LNCAP (cell line): Measurements from ENCODE around the gene ZNF219.

Experiments used
- TF ChIP-seq, protein P1 (sequence below): fragments of 450-650 bp; IDR thresholded peaks from 2 replicates; pipeline ENCODE4 v1.5.1; 2017; ENCODE audit warnings: mild to moderate bottlenecking

Gene ZNF219

DNA sequence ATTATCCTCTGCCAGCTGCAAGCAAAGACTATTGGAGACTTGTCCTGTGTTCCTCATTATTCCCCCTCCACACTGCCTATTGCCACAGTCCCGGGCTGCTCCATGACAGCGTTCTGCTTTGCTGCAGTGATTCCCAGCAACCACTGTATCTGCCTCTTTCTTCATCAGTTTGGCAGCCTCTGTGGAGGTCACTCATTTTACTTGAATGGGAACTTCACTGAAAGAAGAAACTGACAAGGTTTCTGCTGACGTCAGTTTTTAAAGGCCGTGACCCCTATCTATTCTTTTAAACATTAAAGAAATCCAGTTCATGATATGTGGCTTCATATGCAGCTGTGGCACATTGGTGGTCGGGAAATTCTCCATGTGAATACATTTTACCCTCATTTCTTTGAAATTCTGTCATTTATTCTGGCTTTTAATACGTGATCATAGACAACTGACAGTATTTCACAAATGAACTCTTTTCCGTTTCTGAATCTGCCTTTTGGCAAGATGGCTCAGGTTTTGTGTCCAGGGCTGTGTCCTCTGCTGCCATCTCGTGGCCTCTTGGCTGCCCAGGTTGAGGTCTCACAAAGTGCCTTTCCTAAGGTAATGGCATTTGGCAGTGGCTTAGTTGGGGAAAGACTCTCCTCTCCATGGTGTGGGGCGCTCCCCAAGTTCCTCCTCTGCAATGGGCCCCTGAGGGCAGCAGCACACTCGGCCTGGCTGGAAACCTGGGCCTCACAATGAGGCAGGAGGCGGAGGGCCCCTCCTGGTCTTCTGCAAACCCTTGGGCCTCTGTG is 8.2 kb upstream of the ZNF219 start:
- TF ChIP-seq, protein P1, sequence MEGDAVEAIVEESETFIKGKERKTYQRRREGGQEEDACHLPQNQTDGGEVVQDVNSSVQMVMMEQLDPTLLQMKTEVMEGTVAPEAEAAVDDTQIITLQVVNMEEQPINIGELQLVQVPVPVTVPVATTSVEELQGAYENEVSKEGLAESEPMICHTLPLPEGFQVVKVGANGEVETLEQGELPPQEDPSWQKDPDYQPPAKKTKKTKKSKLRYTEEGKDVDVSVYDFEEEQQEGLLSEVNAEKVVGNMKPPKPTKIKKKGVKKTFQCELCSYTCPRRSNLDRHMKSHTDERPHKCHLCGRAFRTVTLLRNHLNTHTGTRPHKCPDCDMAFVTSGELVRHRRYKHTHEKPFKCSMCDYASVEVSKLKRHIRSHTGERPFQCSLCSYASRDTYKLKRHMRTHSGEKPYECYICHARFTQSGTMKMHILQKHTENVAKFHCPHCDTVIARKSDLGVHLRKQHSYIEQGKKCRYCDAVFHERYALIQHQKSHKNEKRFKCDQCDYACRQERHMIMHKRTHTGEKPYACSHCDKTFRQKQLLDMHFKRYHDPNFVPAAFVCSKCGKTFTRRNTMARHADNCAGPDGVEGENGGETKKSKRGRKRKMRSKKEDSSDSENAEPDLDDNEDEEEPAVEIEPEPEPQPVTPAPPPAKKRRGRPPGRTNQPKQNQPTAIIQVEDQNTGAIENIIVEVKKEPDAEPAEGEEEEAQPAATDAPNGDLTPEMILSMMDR: peak; percentile 97

DNA sequence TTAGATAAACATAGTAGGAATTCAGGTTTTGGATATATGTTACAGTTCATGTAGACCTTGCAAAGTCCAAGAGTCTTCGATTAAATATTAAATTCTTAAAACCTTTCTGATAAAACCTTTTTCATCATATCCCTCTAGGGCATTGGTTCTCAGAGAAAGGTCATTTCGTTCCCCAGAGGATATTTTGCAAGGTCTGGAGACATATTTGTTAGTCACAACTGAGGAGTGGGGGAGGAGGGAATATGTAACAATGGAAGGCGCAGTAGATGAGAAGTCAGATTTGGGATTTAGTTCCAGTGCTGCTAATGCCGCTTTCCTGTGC is 7.7 kb upstream of the ZNF219 start:
- TF ChIP-seq, protein P1: no peak

DNA sequence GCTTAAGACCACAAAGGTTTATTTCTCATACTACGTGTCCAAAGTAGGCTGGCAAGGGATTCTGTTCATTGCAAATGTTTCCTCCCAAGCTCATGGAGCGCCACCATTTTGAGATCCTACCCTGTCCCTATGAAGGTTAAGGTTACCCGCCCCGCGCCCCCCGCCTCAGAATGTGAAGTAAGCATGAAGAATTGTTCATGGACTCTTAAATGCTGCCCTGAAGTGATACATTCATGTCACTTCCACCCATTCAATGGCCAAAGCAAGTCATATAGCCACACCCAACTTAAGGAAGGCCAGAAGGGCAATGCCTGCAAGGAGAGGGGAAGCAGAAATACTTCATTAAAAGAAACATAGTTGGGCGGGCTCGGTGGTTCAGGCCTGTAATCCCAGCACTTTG is 6.6 kb upstream of the ZNF219 start:
- TF ChIP-seq, protein P1: no peak

DNA sequence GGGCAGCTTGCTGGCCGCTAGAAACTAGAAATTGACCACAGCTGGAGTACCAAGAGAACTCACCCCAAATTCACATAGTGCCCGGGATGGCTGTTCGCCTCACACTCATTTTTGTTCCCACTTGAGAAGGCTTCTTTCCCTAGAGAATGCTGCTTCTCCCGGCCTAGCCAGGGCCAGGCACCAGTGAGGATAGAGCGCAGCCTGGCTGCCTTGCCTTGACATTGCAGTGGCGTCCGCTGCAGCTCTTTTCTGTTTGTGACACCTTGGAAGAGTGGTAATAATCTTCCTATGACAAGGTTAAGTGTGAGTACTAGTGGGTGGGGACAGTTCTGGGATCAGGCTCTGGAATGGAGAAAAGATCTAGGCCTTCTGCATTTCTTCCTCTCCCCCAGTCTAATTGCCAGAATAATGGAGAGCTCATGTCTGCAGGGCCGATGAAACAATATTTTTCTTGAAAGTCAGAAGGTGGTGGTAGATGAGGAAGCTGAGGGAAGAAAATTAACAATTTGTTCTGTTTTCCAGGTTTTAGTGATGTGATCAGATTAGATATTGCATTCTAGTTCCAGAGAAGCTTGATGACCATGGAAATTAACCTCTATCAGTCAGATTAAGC is 6.1 kb upstream of the ZNF219 start:
- TF ChIP-seq, protein P1: peak; percentile 90

DNA sequence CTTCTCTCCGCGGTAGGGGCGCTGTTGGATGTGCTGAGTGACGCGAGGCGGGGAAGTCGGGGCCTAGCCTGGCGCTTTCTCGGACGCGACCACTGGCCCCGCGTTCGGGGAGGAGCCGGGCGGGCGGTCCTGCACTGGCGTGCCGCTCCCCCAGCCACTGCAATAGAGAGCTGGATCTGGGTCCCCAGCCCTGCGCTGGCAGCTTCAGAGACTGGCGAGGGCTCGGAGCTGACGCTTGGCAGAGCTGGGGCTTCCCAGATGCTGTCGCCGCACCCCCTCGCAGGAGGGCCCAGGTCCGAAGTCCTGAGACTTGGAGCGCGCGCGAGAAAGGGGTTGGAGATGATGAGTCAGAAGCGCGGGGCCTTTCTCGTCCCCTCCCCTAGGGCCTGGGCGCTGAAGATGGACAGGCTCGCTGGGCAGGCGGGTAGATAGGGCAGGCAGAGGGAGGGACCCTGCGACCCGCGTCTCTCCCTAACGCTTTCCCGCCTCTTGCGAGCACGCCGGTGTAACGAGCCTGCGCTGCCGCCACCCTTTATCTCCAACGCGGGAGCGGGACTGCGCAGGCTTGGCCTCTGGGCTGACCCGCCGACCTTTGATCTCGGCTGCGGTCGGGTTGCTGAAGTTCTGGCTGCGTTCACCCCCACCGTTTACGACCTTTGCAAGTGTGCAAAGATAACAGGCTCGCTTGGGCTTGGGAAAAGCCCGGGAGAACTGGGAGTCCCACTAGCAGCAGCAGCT is 5.4 kb upstream of the ZNF219 start:
- TF ChIP-seq, protein P1: no peak

DNA sequence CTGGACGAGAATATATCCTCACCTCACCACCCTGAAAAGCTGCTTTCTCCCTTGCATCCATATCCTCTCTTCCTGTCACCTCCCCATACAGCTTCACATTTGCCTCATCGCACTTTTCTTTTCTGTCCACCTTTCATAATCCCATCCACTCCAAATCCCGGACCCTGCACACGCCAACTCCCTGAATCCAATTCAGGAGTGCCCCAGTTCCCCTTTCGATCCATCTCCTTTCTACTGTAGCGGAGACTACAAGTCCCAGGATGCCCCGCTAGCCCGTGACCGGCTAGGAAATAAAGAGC is 4.9 kb upstream of the ZNF219 start:
- TF ChIP-seq, protein P1: peak; percentile 67

DNA sequence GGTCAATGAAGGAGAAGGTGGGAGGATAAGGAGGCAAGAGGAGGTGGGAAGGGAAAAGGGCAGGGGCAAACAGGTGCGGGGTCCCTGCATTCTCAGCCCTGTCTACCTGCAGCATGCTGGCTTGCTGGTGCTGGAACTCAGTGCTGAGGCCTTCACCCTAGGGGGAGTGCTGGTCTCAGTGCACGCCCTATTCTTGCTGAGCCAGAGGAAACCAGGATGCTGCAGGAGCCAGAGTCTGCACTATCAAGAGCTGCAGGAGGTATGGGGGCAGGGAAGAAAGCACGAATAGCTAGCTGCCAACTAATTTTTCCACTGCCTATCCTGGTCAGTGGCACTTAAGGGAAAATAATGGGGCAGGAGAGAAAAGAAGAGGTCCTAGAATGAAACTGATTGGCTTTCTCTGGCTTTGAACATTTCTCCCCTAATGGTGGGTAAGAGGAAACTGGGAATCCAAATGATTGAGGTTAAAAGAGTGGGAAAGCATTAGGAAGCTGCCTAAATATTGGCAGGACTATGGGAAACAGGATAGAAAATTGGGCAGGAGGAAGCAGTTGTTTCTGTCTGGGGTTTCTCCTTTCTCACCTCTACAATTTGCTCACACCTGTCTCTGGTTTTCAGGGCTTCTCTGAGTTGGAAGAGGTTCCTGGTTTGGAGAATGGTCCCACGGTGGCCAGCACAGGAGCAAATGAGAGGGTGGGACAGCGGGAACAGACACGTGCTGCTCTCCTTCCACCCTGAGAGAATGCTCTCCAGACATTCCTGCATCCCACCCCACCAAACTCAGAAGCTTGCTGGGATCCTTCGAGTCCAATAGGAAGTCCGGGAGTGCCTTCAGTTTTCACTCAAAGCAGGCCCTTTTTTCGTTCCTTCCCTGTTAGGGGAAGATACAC is 4.3 kb upstream of the ZNF219 start:
- TF ChIP-seq, protein P1: no peak
